ENCODE measurements around the gene MYH6.

DNA sequence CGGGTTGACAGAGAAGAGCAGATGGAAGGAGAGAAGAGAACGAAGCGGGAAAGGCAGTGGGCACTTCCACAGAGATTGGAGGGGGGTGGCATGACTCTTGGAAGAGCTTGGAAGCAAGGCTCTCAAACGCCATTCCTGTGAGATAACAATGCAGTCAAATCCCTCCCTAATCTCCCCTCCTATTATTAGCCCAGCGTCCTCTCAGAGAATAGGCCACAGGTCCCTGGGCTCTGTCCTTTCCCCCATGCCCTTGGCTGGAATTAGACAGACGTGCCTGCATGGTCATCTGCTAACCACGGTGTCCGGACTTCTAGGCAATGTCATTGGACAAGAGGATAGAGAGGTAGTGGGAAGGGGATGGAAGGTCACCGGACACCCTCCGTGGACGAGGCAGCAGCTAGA lies 35.3 kb upstream of the MYH6 start:
- TF ChIP-seq FOXP2 (optimal IDR thresholded peaks at IDR 0.05; ENCODE audit: control extremely low read depth, extremely low read length, insufficient read depth), result no peak
- TF ChIP-seq EZH2 (IDR thresholded peaks at IDR 0.05), result no peak
